ENCODE data around the gene HDAC7. TPM values are rescaled to one million over a fixed set of nuclear protein-coding genes. Genes with fewer than 3 reads are reported as not detected.

Gene HDAC7
- total RNA-seq (2014; rRNA removed; shearing (Covaris generic)): 34.9 and 37.1 TPM in 2 replicates

- peaks cover 36% of the 10 kb centered on the region for H3K4me1 ChIP-seq
- H3K4me3 ChIP-seq: peak within 1 kb of the TSS; percentile 81
- H3K36me3 ChIP-seq: no peaks in the 10 kb centered on the region
- H3K9me3 ChIP-seq (replicated peaks): no peaks in the 10 kb centered on the region
- H3K27me3 ChIP-seq: no peaks in the 10 kb centered on the region
- peak; percentile 91 to 92 for DNase-seq
- peak within 1 kb of the TSS; percentile 95 for H3K27ac ChIP-seq
Measured at GRCh38 chr12:47819896-47820630, at the start of gene HDAC7. Gene HDAC7 (minus strand): TSS chr12:47819903. CDS start chr12:47819785, 118 bp downstream.

- Histone ChIP-seq H3K36me3 (no peaks in the 10 kb centered on the region), H3K4me3 (no peak overlapping the region), H3K9me3 (replicated peaks) (no peaks in the 10 kb centered on the region), H3K27me3 (no peaks in the 10 kb centered on the region), H3K4me1 (peaks cover 12% of the 10 kb centered on the region), H3K27ac (no peak overlapping the region)
- no peak for DNase-seq
Measured at GRCh38 chr12:47868552-47869031, 48.9 kb upstream of the HDAC7 start.

GRCh38 chr12:47868041-47868440 is 48.3 kb upstream of the HDAC7 start:
- Histone ChIP-seq H3K36me3 (no peaks in the 10 kb centered on the region), H3K9me3 (replicated peaks) (no peaks in the 10 kb centered on the region), H3K27me3 (no peaks in the 10 kb centered on the region), H3K4me1 (peaks cover 12% of the 10 kb centered on the region), H3K27ac (no peak overlapping the region), H3K4me3 (no peak overlapping the region)
- DNase-seq: peak in 1 of 2 experiments; percentile 41

GRCh38 chr12:47867495-47867941 is 47.8 kb upstream of the HDAC7 start:
- Histone ChIP-seq H3K36me3 (no peaks in the 10 kb centered on the region), H3K9me3 (replicated peaks) (no peaks in the 10 kb centered on the region), H3K4me3 (no peak overlapping the region), H3K27ac (no peak overlapping the region), H3K27me3 (no peaks in the 10 kb centered on the region), H3K4me1 (peaks cover 12% of the 10 kb centered on the region)
- peak; percentile 37 to 50 for DNase-seq

DNA sequence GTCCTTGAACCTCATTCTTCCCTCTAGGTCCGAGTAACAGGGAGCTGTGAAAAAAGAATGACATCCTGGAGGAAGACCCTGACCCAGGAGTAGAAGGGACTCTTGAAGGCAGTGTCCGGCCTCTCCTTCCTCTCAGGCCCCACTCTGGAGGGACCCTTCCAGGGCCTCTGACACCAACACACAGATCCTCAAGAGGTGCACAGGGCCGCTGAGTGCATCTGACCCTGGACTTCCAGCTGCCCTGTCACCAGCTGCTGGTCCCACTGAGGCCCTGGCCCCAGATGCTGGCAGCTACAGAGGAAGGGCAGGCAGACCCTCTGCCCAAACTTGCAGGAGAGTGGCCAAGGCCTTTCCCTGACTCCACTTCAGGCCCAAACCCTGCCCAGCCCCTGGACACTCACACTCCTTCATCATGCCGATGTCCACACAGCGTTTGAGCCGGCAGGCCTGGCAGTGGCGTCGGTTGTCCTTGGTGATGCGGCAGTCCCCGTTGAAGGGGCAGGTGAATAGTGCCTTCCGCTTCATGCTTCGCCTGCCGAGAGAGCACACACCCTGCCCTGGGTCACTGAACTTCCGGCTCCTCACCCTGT is 45.0 kb upstream of the HDAC7 start:
- Histone ChIP-seq H3K4me3 (no peak overlapping the region), H3K27me3 (peaks cover 5% of the 10 kb centered on the region; the same call in 1 of the 2 replicates), H3K36me3 (no peaks in the 10 kb centered on the region), H3K4me1 (peaks cover 12% of the 10 kb centered on the region), H3K27ac (no peak overlapping the region), H3K9me3 (replicated peaks) (no peaks in the 10 kb centered on the region)
- DNase-seq: no peak

- peaks cover 5% of the 10 kb centered on the region; the same call in 1 of the 2 replicates for H3K27me3 ChIP-seq
- no peak for DNase-seq
- no peaks in the 10 kb centered on the region for H3K36me3 ChIP-seq
- H3K9me3 ChIP-seq (replicated peaks): no peaks in the 10 kb centered on the region
- peaks cover 12% of the 10 kb centered on the region for H3K4me1 ChIP-seq
- H3K27ac ChIP-seq: no peak overlapping the region
- H3K4me3 ChIP-seq: no peak overlapping the region
Measured at GRCh38 chr12:47863985-47864384, 44.3 kb upstream of the HDAC7 start.

DNA sequence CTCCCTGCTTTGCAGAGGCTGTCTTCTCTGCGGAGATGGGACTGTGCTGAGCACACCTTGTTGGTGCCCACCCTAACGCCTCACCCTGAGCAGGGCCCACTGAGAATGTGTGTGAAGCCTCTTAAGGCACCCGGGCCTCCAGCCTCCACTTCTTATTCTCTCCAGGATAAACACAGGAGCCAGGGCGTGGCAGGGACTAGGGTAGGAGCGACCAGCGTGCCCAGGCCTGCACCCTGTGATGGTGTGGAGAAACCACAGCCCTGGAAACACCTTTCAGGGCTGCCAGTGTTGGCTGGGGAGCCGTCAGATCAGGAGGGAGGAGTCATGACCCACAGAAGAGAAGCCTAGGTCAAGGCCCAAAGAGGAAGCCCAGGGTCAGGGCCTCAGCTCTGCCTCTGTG is 43.8 kb upstream of the HDAC7 start:
- Histone ChIP-seq H3K36me3 (no peaks in the 10 kb centered on the region), H3K4me3 (no peak overlapping the region), H3K9me3 (replicated peaks) (no peaks in the 10 kb centered on the region), H3K27me3 (peaks cover 5% of the 10 kb centered on the region; the same call in 1 of the 2 replicates), H3K4me1 (peaks cover 12% of the 10 kb centered on the region), H3K27ac (no peak overlapping the region)
- no peak for DNase-seq

DNA sequence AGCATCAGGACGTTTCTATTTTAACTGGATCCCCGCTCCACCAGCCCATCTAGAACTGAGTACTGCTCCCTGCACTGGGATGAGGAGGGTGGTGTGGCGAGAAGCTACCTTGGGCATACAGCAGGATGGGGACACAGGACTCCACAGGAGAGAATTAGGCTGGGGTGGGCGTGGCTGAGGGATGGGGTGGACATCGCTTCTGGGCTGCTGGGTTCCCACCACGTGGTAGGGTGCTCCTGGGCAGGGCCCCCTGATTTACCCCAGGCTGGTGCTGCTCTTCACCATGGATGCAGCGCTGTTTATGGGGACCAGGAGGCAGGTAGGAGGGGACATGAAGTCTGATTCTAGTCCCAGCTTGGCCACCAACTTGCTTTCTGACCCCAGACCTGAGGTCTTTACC is 43.2 kb upstream of the HDAC7 start:
- H3K4me1 ChIP-seq: peaks cover 6% of the 10 kb centered on the region
- no peaks in the 10 kb centered on the region for H3K9me3 ChIP-seq (replicated peaks)
- H3K27me3 ChIP-seq: peaks cover 5% of the 10 kb centered on the region; the same call in 1 of the 2 replicates
- no peak overlapping the region for H3K4me3 ChIP-seq
- H3K36me3 ChIP-seq: no peaks in the 10 kb centered on the region
- H3K27ac ChIP-seq: no peak overlapping the region
- DNase-seq: no peak

DNA sequence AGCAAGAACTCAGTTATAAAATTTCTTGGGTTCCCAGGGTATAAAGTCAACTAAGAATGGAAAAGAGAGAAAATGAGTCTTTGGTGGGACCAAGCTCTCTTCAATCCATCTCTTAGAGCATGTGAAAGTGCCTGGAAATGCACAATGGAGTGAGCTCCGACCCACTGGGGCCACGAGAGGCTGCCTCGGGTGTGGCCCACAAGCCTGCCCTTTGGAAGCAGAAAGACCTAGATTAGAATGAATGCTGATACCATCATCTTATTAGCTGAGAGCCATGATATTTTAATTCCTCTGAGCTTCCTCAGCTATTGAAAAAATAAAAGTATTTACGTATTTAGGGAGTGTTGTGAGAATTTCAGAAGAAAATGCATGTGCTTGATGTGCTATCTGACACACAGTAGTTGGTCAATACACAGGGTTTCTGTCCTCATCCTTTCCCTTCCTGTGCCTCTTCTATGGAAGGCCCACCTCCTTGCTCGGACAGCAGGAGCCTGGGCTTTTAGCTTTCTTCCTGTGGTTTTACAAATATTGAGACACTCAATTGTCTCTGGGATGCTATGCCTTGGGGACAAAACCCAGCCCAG is 42.6 kb upstream of the HDAC7 start:
- H3K4me1 ChIP-seq: peaks cover under 1% of the 10 kb centered on the region; the same call in 1 of the 2 replicates
- no peaks in the 10 kb centered on the region for H3K36me3 ChIP-seq
- H3K27me3 ChIP-seq: peaks cover 5% of the 10 kb centered on the region; the same call in 1 of the 2 replicates
- H3K9me3 ChIP-seq (replicated peaks): no peaks in the 10 kb centered on the region
- no peak for DNase-seq
- no peak overlapping the region for H3K4me3 ChIP-seq
- H3K27ac ChIP-seq: no peak overlapping the region

- no peak for DNase-seq
- Histone ChIP-seq H3K27me3 (peaks cover 8% of the 10 kb centered on the region; the same call in 1 of the 2 replicates), H3K36me3 (no peaks in the 10 kb centered on the region), H3K4me1 (no peaks in the 10 kb centered on the region), H3K4me3 (no peak overlapping the region), H3K9me3 (replicated peaks) (no peaks in the 10 kb centered on the region; the same call in 1 of the 2 replicates), H3K27ac (no peak overlapping the region)
Measured at GRCh38 chr12:47860873-47861272, 41.2 kb upstream of the HDAC7 start.

DNA sequence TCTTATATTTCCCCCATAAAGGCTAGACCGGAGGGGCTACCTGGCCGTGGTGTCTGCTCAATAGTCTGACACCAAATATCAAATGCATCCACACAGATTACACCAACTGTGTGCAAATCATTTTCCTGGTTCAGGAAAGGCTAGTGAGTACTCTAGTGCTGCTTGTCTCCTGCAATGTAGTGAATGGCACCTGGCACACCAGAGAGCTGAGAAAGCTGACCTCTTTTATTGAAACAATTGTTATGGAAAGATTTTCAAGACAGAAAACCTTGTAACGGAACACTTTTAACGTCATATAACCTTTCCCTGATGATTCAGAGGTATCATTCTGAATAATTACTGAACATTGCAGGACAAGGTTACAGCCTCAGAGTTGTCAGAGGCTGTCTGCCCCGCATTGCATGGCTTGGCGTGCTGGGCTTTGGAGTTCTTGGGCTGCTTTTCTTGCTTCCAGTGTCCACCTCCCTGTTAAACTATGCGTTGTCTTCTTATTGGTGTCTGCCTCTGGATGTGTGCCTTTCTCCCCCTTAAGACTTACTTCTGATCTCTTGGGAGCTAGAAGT is 40.7 kb upstream of the HDAC7 start:
- Histone ChIP-seq H3K36me3 (no peaks in the 10 kb centered on the region), H3K9me3 (replicated peaks) (no peaks in the 10 kb centered on the region; the same call in 1 of the 2 replicates), H3K27ac (no peak overlapping the region), H3K27me3 (peaks cover 8% of the 10 kb centered on the region; the same call in 1 of the 2 replicates), H3K4me1 (no peaks in the 10 kb centered on the region), H3K4me3 (no peak overlapping the region)
- no peak for DNase-seq

- H3K9me3 ChIP-seq (replicated peaks): no peaks in the 10 kb centered on the region; the same call in 1 of the 2 replicates
- H3K27ac ChIP-seq: no peak overlapping the region
- DNase-seq: no peak
- peaks cover 8% of the 10 kb centered on the region; the same call in 1 of the 2 replicates for H3K27me3 ChIP-seq
- H3K36me3 ChIP-seq: no peaks in the 10 kb centered on the region
- no peaks in the 10 kb centered on the region for H3K4me1 ChIP-seq
- no peak overlapping the region for H3K4me3 ChIP-seq
Measured at GRCh38 chr12:47858511-47859266, 39.0 kb upstream of the HDAC7 start.

DNA sequence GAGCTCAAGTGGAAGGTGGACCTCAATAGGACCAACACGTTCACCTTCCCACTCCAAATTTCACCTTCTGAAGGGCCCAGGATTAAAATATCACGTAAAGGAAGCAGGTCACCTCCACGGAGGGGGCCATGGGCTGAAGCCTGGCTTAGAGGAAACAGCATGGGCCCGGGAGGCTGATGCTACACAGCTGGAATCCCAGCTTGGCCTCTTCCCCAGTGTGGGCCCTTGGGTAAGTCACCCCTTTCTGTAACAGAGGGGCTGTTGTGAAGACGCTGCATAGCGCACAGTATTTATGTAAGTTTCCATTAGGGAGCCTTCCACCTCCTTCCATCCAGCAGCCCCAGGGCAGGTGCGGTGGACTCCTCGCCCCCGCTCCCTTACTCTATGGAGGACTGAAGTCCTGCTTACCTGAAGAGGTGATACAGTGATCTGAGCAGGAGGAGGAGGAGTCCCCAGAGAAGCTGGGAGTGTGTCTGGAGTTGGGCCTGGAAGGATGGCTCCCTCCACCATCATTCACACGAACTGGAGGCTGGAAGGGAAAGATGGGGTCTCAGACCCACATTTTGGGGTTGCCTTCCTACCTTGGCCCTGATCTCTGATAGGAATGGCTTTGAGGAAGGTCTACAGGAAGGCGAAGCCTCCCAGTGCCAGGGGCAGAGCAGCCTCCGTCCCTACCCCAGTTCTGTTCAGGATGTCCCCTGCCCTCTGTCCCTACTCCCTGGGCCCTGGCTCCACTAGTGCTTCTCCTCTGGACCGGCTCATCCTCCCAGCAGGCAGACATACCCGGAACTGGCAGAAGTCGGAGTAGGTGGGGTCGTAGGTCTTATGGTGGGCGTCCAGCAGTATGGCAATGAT is 37.2 kb upstream of the HDAC7 start:
- Histone ChIP-seq H3K27ac (no peak overlapping the region), H3K4me3 (no peak overlapping the region), H3K27me3 (peaks cover 11% of the 10 kb centered on the region; the same call in 1 of the 2 replicates), H3K36me3 (no peaks in the 10 kb centered on the region), H3K9me3 (replicated peaks) (no peaks in the 10 kb centered on the region; the same call in 1 of the 2 replicates), H3K4me1 (no peaks in the 10 kb centered on the region)
- DNase-seq: no peak

Measured in SJCRH30 (cell line).